HepG2 (cell line): ENCODE results near the gene RTN3. TPM values are rescaled to one million over a fixed set of nuclear protein-coding genes. Genes with fewer than 3 reads are reported as not detected.

Experiments used
- ATAC-seq: fragments of 200-7000 bp; cut with Tn5 transposase; 3 replicates; pipeline ENCODE4 v1.9.1; 2020; ENCODE audit warnings: mild to moderate bottlenecking, moderate library complexity
- BruUV-seq: library from RNA; stranded (reverse); fragments of 400-500 nt; replicated peaks from 2 replicates; lab custom pipeline; 2021; lab: Mats Ljungman, UMichigan
- CTCF ChIA-PET: fragments of 300-600 bp; formaldehyde crosslinking; extraction: SDS; loops from one replicate; lab custom pipeline; 2021; ENCODE audit warnings: low total read pairs, inconsistent platforms, low intra/inter-chr PET ratio; lab: Yijun Ruan, JAX
- POLR2A ChIA-PET: fragments of 350-600 bp; sonication (Branson Sonifier 250); formaldehyde crosslinking; loops from one replicate; lab custom pipeline; 2020; ENCODE audit warnings: antibody characterized with exemption, inconsistent platforms; lab: Yijun Ruan, JAX
- DNase-seq: peaks from one replicate; pipeline ENCODE4 v3.0.0-alpha.2; 2015; ENCODE audit warnings: low spot score
- FAIRE-seq: peaks from 3 replicates; lab custom pipeline; 2011; peaks lifted over from hg19 to GRCh38; lab: Jason Lieb, UNC
- H2AFZ ChIP-seq: one replicate; pipeline ENCODE4 v1.6.1; 2011; ENCODE audit warnings: low read length, inconsistent platforms
- H3K27ac ChIP-seq: fragments of 300-600 bp; 3 replicates; pipeline ENCODE4 v1.8.0; 2011; ENCODE audit warnings: mixed run types, mild to moderate bottlenecking, mixed read lengths, low read length, inconsistent platforms; ENCODE audit not compliant: insufficient read depth; ENCODE audit errors: extremely low read length
- H3K27me3 ChIP-seq, 2 experiments: fragments of 200-600 bp in 1 of 2; 2 replicates in 1 of 2; 3 replicates in 1 of 2; pipeline versions ENCODE4 v1.6.0 to v1.8.0; 2011; ENCODE audit warnings: low read length in 2 of 2, mild to moderate bottlenecking in 2 of 2, moderate library complexity in 2 of 2, inconsistent platforms in 1 of 2; ENCODE audit not compliant: insufficient read depth in 2 of 2, control insufficient read depth in 1 of 2
- H3K36me3 ChIP-seq, 2 experiments: fragments of 200-600 bp in 1 of 2; replicated peaks in 1 of 2; 2 replicates in 1 of 2; 3 replicates in 1 of 2; pipeline versions ENCODE4 v1.5.1 to v1.8.0; 2011; ENCODE audit warnings: low read length in 2 of 2, inconsistent platforms in 1 of 2; ENCODE audit not compliant: insufficient read depth in 2 of 2, control insufficient read depth in 1 of 2
- H3K4me1 ChIP-seq: 2 replicates; pipeline ENCODE4 v1.5.1; 2012; ENCODE audit warnings: low read length, inconsistent platforms; ENCODE audit not compliant: insufficient read depth
- H3K4me2 ChIP-seq: 2 replicates; pipeline ENCODE4 v1.6.0; 2011; ENCODE audit warnings: low read depth, low read length, inconsistent platforms
- H3K4me3 ChIP-seq, 3 experiments: fragments of 200-600 bp in 1 of 3; sonication (generic), shearing (Covaris generic) in 1 of 3; replicated peaks in 1 of 3; 2 replicates each; pipeline ENCODE4 v1.5.1; 2011 to 2016; ENCODE audit warnings: low read length in 3 of 3, inconsistent platforms in 2 of 3, low read depth in 2 of 3, mild to moderate bottlenecking in 2 of 3, control low read depth in 1 of 3, mixed read lengths in 1 of 3; ENCODE audit not compliant: insufficient read depth in 1 of 3
- H3K79me2 ChIP-seq: one replicate; pipeline ENCODE4 v1.6.1; 2011; ENCODE audit warnings: low read length, inconsistent platforms; ENCODE audit not compliant: insufficient read depth
- H3K9ac ChIP-seq: 2 replicates; pipeline ENCODE4 v1.6.0; 2011; ENCODE audit warnings: mild to moderate bottlenecking, low read depth, low read length, inconsistent platforms; ENCODE audit not compliant: insufficient read depth
- H3K9me3 ChIP-seq: 2 replicates; pipeline ENCODE4 v1.5.1; 2012; ENCODE audit warnings: mild to moderate bottlenecking, low read length
- H4K20me1 ChIP-seq: 2 replicates; pipeline ENCODE4 v1.6.0; 2011; ENCODE audit warnings: inconsistent platforms, mild to moderate bottlenecking, low read length, moderate library complexity; ENCODE audit not compliant: insufficient read depth
- ATF7-NPFF ChIP-seq: sonication (generic); formaldehyde crosslinking; IDR thresholded peaks from 2 replicates; pipeline ENCODE4 v1.8.1; 2023; ENCODE audit warnings: mild to moderate bottlenecking, low read depth, missing genetic modification reagents, moderate library complexity
- BHLHE40 ChIP-seq: IDR thresholded peaks from 2 replicates; pipeline ENCODE4 v1.6.1; 2011; ENCODE audit warnings: low read length, improper control_type of control experiment
- CREB3 ChIP-seq: sonication (generic); formaldehyde crosslinking; IDR thresholded peaks from 2 replicates; pipeline ENCODE4 v1.5.0; 2020; ENCODE audit warnings: missing genetic modification reagents
- DNMT3B ChIP-seq: conservative IDR thresholded peaks from 2 replicates; pipeline ENCODE4 v1.6.1; 2016; ENCODE audit warnings: missing biosample characterization, control low read depth
- ELF3 ChIP-seq: IDR thresholded peaks from 2 replicates; pipeline ENCODE4 v1.6.1; 2016; ENCODE audit warnings: missing genetic modification reagents, missing compliant biosample characterization
- GLMP ChIP-seq: sonication (generic); formaldehyde crosslinking; IDR thresholded peaks from 2 replicates; pipeline ENCODE4 v1.9.0; 2021; ENCODE audit warnings: missing genetic modification reagents, mild to moderate bottlenecking, borderline replicate concordance
- NRL ChIP-seq: sonication (generic); formaldehyde crosslinking; IDR thresholded peaks from 2 replicates; pipeline ENCODE4 v1.5.0; 2020; ENCODE audit warnings: missing genetic modification reagents, mild to moderate bottlenecking, moderate library complexity, borderline replicate concordance
- SRSF4 ChIP-seq: fragments of 200-400 bp; formaldehyde crosslinking; IDR thresholded peaks from one replicate; pipeline ENCODE4 v1.6.1; 2018; ENCODE audit warnings: mild to moderate bottlenecking, low read depth, low read length, moderate library complexity; ENCODE audit not compliant: poor library complexity, severe bottlenecking
- TCF7L2 ChIP-seq: IDR thresholded peaks from 2 replicates; pipeline ENCODE4 v1.6.1; 2011; ENCODE audit warnings: mild to moderate bottlenecking, low read depth, low read length, moderate library complexity
- YEATS2 ChIP-seq: sonication (generic); formaldehyde crosslinking; IDR thresholded peaks from 2 replicates; pipeline ENCODE4 v1.4.0; 2020; ENCODE audit warnings: missing genetic modification reagents, borderline replicate concordance
- ZBTB25 ChIP-seq: IDR thresholded peaks from 2 replicates; pipeline ENCODE4 v1.6.1; 2018; ENCODE audit warnings: missing genetic modification reagents
- ZNF382 ChIP-seq: sonication (generic); formaldehyde crosslinking; IDR thresholded peaks from 2 replicates; pipeline ENCODE4 v1.5.0; 2020; ENCODE audit warnings: missing genetic modification reagents, mild to moderate bottlenecking, borderline replicate concordance
- ZNF414 ChIP-seq: sonication (generic); formaldehyde crosslinking; IDR thresholded peaks from 2 replicates; pipeline ENCODE4 v1.5.0; 2020; ENCODE audit warnings: missing genetic modification reagents
- WGBS: methylation state at CpG from one replicate; pipeline ENCODE4 v1.1.6; 2017; ENCODE audit warnings: low lambda C conversion rate; 5-methylcytosine and 5-hydroxymethylcytosine counted together
- in situ Hi-C: cut with HindIII; loops from 2 replicates; pipeline ENCODE4 v1.10.0; 2017; ENCODE audit warnings: low pct_unique_long_range_greater_than_20kb; ENCODE audit not compliant: extremely low pct_ligation_motif_present
- intact Hi-C: fragments of 100-400 bp; cut with micrococcal nuclease; formaldehyde crosslinking; loops from one replicate; pipeline ENCODE4 v1.10.0; 2022; ENCODE audit not compliant: unreplicated experiment
- polyA plus RNA-seq, 8 experiments: library from polyadenylated mRNA; depleted of rRNA in 3 of 8; stranded (reverse) in 7 of 8; unstranded in 1 of 8; fragments of >200 nt; fragmentation: Illumina TruSeq in 4 of 8; extraction: Trizol in 4 of 8; gene quantifications; 2 replicates each; pipeline versions ENCODE4 v1.2.1 to v1.2.3, GENCODE V29; 2011 to 2016; ENCODE audit warnings: low read depth in 4 of 8, missing spikeins in 1 of 8, mixed read lengths in 1 of 8; ENCODE audit not compliant: insufficient read depth in 1 of 8
- total RNA-seq, 5 experiments: library from RNA; depleted of rRNA; stranded (reverse); fragments of >200 nt; fragmentation: Illumina TruSeq; extraction: Trizol; gene quantifications; 2 replicates each; pipeline ENCODE4 v1.2.3, GENCODE V29; 2016; ENCODE audit warnings: low read depth in 1 of 5

RTN3 gene
- total and polyA plus RNA-seq, 2 of the 13 experiments (the other 11 are each of a cell fraction or from before 2014, with no cell fraction given), result 32.2 to 41.1 TPM

- intact Hi-C loops (no loop called here), in situ Hi-C loops (no loop called here)
- no peaks in the 10 kb centered on the region for H3K9me3 ChIP-seq
- H3K4me1 ChIP-seq, result peaks cover 13% of the 10 kb centered on the region
- no peak overlapping the region for H3K4me2 ChIP-seq
- 93% methylated on average over 11 of the region's 11 CpGs for WGBS
- peaks cover 3% of the 10 kb centered on the region for H3K79me2 ChIP-seq
- no peak overlapping the region for H2AFZ ChIP-seq
- H3K27me3 ChIP-seq, result no peaks in the 10 kb centered on the region
- CTCF ChIA-PET, result no interaction called here
- FAIRE-seq (no peak), ATAC-seq (no peak), DNase-seq (no peak)
- no peak for TF ChIP-seq ZNF382
- H3K4me3 ChIP-seq, result no peak overlapping the region
- no peak overlapping the region for H3K27ac ChIP-seq
- POLR2A ChIA-PET, result no interaction called here
- BruUV-seq, result no TSS peak
- H3K9ac ChIP-seq, result no peak overlapping the region
- 0 out of 5 replicates have a peak, but pooled peaks cover 0 to 3% of the 10 kb centered on the region in 2 experiments for H3K36me3 ChIP-seq
- no peaks in the 10 kb centered on the region; the same call in 1 of the 2 replicates for H4K20me1 ChIP-seq
Measured at GRCh38 chr11:63710476-63711217, 29.3 kb downstream of the RTN3 start.

- Histone ChIP-seq H3K27me3 (no peaks in the 10 kb centered on the region), H3K9me3 (no peaks in the 10 kb centered on the region), H3K9ac (no peak overlapping the region), H4K20me1 (no peaks in the 10 kb centered on the region; the same call in 1 of the 2 replicates), H3K79me2 (peaks cover 3% of the 10 kb centered on the region), H3K36me3 (0 out of 5 replicates have a peak, but pooled peaks cover 0 to 3% of the 10 kb centered on the region in 2 experiments), H3K4me3 (no peak overlapping the region), H3K4me2 (no peak overlapping the region), H3K27ac (no peak overlapping the region), H3K4me1 (peaks cover 16% of the 10 kb centered on the region), H2AFZ (no peak overlapping the region)
- DNase-seq (no peak), ATAC-seq (no peak), FAIRE-seq (no peak)
- ChIA-PET POLR2A (no interaction called here), CTCF (no interaction called here)
- TF ChIP-seq ZBTB25 (CRISPR knock-in tag) (no peak), DNMT3B (CRISPR knock-in tag) (no peak), BHLHE40 (no peak), ATF7-NPFF (CRISPR knock-in tag) (no peak), YEATS2 (CRISPR knock-in tag) (no peak), NRL (no peak), TCF7L2 (no peak), GLMP (CRISPR knock-in tag) (no peak), ZNF414 (CRISPR knock-in tag) (no peak), ZNF382 (no peak), ELF3 (no peak), CREB3 (no peak), SRSF4 (no peak)
- intact Hi-C loops (no loop called here), in situ Hi-C loops (no loop called here)
- BruUV-seq, result no TSS peak
- WGBS, result 94% methylated on average over 6 of the region's 6 CpGs
Measured at GRCh38 chr11:63711838-63712237, 30.5 kb downstream of the RTN3 start.
